Endothelial cell of umbilical vein (primary cell): ENCODE measurements around the gene CELF2. TPM values are rescaled to one million over a fixed set of nuclear protein-coding genes. Genes with fewer than 3 reads are reported as not detected.

ENCODE experiments used
- BruUV-seq: library from RNA; stranded (reverse); fragments of 400-500 nt; replicated peaks from 2 replicates; lab custom pipeline; 2021; lab: Mats Ljungman, UMichigan
- CTCF ChIA-PET: fragments of 300-600, 350-600 bp; sonication (Branson Sonifier 250); formaldehyde crosslinking; loops from one replicate; lab custom pipeline; 2021; ENCODE audit warnings: antibody characterized with exemption, inconsistent platforms; lab: Charles Lee
- POLR2A ChIA-PET: fragments of 300-600, 350-600 bp; sonication (Branson Sonifier 250); formaldehyde crosslinking; loops from one replicate; lab custom pipeline; 2021; ENCODE audit warnings: antibody characterized with exemption, inconsistent platforms; lab: Charles Lee
- DNase-seq: peaks from one replicate; pipeline ENCODE4 v3.0.0-alpha.2; 2011; ENCODE audit warnings: low read depth, low spot score
- FAIRE-seq: peaks from 2 replicates; lab custom pipeline; 2011; peaks lifted over from hg19 to GRCh38; lab: Jason Lieb, UNC
- H2AFZ ChIP-seq: 2 replicates; pipeline ENCODE4 v1.6.0; 2012; ENCODE audit warnings: low read depth, low read length, control low read depth, inconsistent platforms
- H3K27ac ChIP-seq: 2 replicates; pipeline ENCODE4 v1.5.1; 2011; ENCODE audit warnings: low read depth, mild to moderate bottlenecking, control low read depth, low read length, moderate library complexity; ENCODE audit not compliant: insufficient read depth
- H3K27me3 ChIP-seq, 2 experiments: 2 replicates each; pipeline versions ENCODE4 v1.6.0 to v1.6.1; 2011; ENCODE audit warnings: low read length in 2 of 2, mixed read lengths in 1 of 2; ENCODE audit not compliant: control insufficient read depth in 2 of 2, insufficient read depth in 2 of 2
- H3K36me3 ChIP-seq, 2 experiments: 2 replicates in 1 of 2; 3 replicates in 1 of 2; pipeline ENCODE4 v1.5.1; 2011; ENCODE audit warnings: low read length in 2 of 2, mild to moderate bottlenecking in 1 of 2, moderate library complexity in 1 of 2; ENCODE audit not compliant: control insufficient read depth in 2 of 2, insufficient read depth in 2 of 2; ENCODE audit errors: extremely low read depth in 1 of 2
- H3K4me1 ChIP-seq: 3 replicates; pipeline ENCODE4 v1.5.1; 2011; ENCODE audit warnings: mild to moderate bottlenecking, low read length; ENCODE audit not compliant: control insufficient read depth, insufficient read depth; ENCODE audit errors: extremely low read depth
- H3K4me2 ChIP-seq: 2 replicates; pipeline ENCODE4 v1.6.1; 2011; ENCODE audit warnings: low read length, control low read depth, mixed read lengths; ENCODE audit not compliant: insufficient read depth
- H3K4me3 ChIP-seq, 3 experiments: fragments of 200-600 bp in 1 of 3; sonication (generic), shearing (Covaris generic) in 1 of 3; replicated peaks in 1 of 3; 2 replicates each; pipeline ENCODE4 v1.5.1; 2011 to 2016; ENCODE audit warnings: control low read depth in 3 of 3, low read length in 3 of 3, mild to moderate bottlenecking in 2 of 3, inconsistent platforms in 1 of 3, low read depth in 1 of 3, moderate library complexity in 1 of 3; ENCODE audit not compliant: insufficient read depth in 1 of 3
- H3K79me2 ChIP-seq: 2 replicates; pipeline ENCODE4 v1.6.0; 2012; ENCODE audit warnings: low read length, inconsistent platforms; ENCODE audit not compliant: control insufficient read depth, insufficient read depth
- H3K9ac ChIP-seq: replicated peaks from 2 replicates; pipeline ENCODE3; 2011; ENCODE audit warnings: low read length, control low read depth; ENCODE audit not compliant: insufficient read depth; ENCODE audit errors: extremely low read depth
- H3K9me1 ChIP-seq: replicated peaks from 3 replicates; pipeline ENCODE4 v1.6.0; 2011; ENCODE audit warnings: mild to moderate bottlenecking, low read length; ENCODE audit not compliant: control insufficient read depth, insufficient read depth; ENCODE audit errors: extremely low read depth
- H3K9me3 ChIP-seq: replicated peaks from 2 replicates; pipeline ENCODE4 v1.5.1; 2012; ENCODE audit warnings: low read length, inconsistent platforms; ENCODE audit not compliant: control insufficient read depth, insufficient read depth
- H4K20me1 ChIP-seq: replicated peaks from 2 replicates; pipeline ENCODE3; 2011; ENCODE audit warnings: mild to moderate bottlenecking, low read length; ENCODE audit not compliant: control insufficient read depth, insufficient read depth; ENCODE audit errors: extremely low read depth
- EZH2 ChIP-seq: IDR thresholded peaks from 2 replicates; pipeline ENCODE4 v1.6.1; 2012; ENCODE audit warnings: borderline replicate concordance, low read depth, mild to moderate bottlenecking, moderate library complexity, low read length, inconsistent platforms; ENCODE audit not compliant: severe bottlenecking
- FOS ChIP-seq: IDR thresholded peaks from 2 replicates; pipeline ENCODE4 v1.6.1; 2011; ENCODE audit warnings: mild to moderate bottlenecking, low read length, moderate library complexity, borderline replicate concordance; ENCODE audit not compliant: insufficient read depth
- GATA2 ChIP-seq: IDR thresholded peaks from 2 replicates; pipeline ENCODE4 v1.7.0; 2011; ENCODE audit warnings: low read depth, mild to moderate bottlenecking, moderate library complexity, mixed read lengths, low read length; ENCODE audit not compliant: insufficient read length, insufficient read depth
- JUN ChIP-seq: IDR thresholded peaks from 2 replicates; pipeline ENCODE4 v1.6.1; 2011; ENCODE audit warnings: borderline replicate concordance, low read depth; ENCODE audit not compliant: insufficient read length, insufficient read depth
- MYC ChIP-seq: IDR thresholded peaks from one replicate; pipeline ENCODE4 v1.6.1; 2011; ENCODE audit warnings: mild to moderate bottlenecking, low read depth, low read length
- POLR2A ChIP-seq: IDR thresholded peaks from 2 replicates; pipeline ENCODE4 v1.6.1; 2012; ENCODE audit warnings: low read depth, mild to moderate bottlenecking, control low read depth, low read length
- POLR2AphosphoS5 ChIP-seq: IDR thresholded peaks from 2 replicates; pipeline ENCODE4 v1.6.1; 2012; ENCODE audit warnings: low read depth, mild to moderate bottlenecking, control low read depth, low read length, moderate library complexity; ENCODE audit not compliant: insufficient read depth
- dilution Hi-C: fragments of 300-500 bp; cut with MboI; formaldehyde crosslinking; loops from one replicate; pipeline ENCODE4 v1.15.0; 2019; ENCODE audit warnings: low sequenced_read_pairs; ENCODE audit not compliant: extremely low pct_ligation_motif_present
- intact Hi-C: fragments of 100-400 bp; cut with micrococcal nuclease; formaldehyde crosslinking; loops from one replicate; pipeline ENCODE4 v1.10.0; 2022
- polyA plus RNA-seq, 4 experiments: library from polyadenylated mRNA; depleted of rRNA in 3 of 4; stranded (reverse) in 3 of 4; unstranded in 1 of 4; fragments of >200 nt; gene quantifications; 2 replicates each; pipeline versions ENCODE4 v1.2.1 to v1.2.3, GENCODE V29; 2011 to 2012; ENCODE audit warnings: missing spikeins in 1 of 4
- total RNA-seq: library from RNA; stranded (reverse); gene quantifications from 2 replicates; pipeline ENCODE4 v1.2.3, GENCODE V29; 2021
- TF ChIP-seq, protein P1 (sequence below), 2 donors: IDR thresholded peaks; 1 replicate in 1 of 2; 2 replicates in 1 of 2; pipeline ENCODE4 v1.5.1; 2011; ENCODE audit warnings: low read length in 2 of 2, mild to moderate bottlenecking in 2 of 2, moderate library complexity in 2 of 2, control low read depth in 1 of 2, inconsistent platforms in 1 of 2, low read depth in 1 of 2; ENCODE audit not compliant: insufficient read depth in 1 of 2; ENCODE audit errors: extremely low read depth in 1 of 2
- TF ChIP-seq, protein P2 (sequence below): IDR thresholded peaks from 2 replicates; pipeline ENCODE4 v1.6.1; 2011; ENCODE audit not compliant: insufficient read depth, insufficient read length

The CELF2 gene
- total and polyA plus RNA-seq, 2 donors (not counting 3 experiments of a cell fraction or from before 2014, with no cell fraction given): 21.6 to 42.6 TPM

DNA sequence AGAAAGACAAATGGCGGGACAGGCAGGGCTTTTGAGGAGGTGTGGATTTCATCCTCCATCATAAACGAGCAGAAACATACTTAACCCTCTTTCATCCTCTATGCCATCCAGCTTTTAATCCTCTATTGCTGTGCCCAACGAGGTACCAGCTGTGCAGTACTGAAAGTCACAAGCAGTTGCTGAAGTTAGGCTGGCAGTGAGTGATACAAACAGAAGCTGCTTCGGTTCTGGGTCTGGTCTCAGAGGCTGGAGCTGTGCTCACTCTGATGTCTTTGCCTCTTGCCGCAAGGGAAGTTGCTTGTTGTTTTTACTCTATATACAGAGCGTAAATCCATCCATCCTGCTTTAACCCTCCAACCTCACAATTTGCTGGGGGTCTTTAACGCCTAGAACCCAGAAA lies 235.2 kb downstream of the CELF2 start:
- no peak for TF ChIP-seq FOS
- no peak for TF ChIP-seq MYC
- TF ChIP-seq, protein P1, sequence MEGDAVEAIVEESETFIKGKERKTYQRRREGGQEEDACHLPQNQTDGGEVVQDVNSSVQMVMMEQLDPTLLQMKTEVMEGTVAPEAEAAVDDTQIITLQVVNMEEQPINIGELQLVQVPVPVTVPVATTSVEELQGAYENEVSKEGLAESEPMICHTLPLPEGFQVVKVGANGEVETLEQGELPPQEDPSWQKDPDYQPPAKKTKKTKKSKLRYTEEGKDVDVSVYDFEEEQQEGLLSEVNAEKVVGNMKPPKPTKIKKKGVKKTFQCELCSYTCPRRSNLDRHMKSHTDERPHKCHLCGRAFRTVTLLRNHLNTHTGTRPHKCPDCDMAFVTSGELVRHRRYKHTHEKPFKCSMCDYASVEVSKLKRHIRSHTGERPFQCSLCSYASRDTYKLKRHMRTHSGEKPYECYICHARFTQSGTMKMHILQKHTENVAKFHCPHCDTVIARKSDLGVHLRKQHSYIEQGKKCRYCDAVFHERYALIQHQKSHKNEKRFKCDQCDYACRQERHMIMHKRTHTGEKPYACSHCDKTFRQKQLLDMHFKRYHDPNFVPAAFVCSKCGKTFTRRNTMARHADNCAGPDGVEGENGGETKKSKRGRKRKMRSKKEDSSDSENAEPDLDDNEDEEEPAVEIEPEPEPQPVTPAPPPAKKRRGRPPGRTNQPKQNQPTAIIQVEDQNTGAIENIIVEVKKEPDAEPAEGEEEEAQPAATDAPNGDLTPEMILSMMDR (IDR thresholded peaks at IDR 0.05; ENCODE audit: extremely low read depth in 1 of 2, insufficient read depth in 1 of 2, low read depth in 1 of 2, low read length in 2 of 2): no peak
- no peak for TF ChIP-seq GATA2
- TF ChIP-seq EZH2: no peak
- no peak for TF ChIP-seq JUN
- no peak for TF ChIP-seq POLR2AphosphoS5
- no peak for TF ChIP-seq POLR2A
- TF ChIP-seq, protein P2, sequence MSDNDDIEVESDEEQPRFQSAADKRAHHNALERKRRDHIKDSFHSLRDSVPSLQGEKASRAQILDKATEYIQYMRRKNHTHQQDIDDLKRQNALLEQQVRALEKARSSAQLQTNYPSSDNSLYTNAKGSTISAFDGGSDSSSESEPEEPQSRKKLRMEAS: no peak
- Histone ChIP-seq H2AFZ (no peak overlapping the region), H3K27me3 (no peaks in the 10 kb centered on the region), H3K36me3 (no peaks in the 10 kb centered on the region), H3K79me2 (no peaks in the 10 kb centered on the region), H3K4me3 (no peak overlapping the region), H3K27ac (no peak overlapping the region), H3K9ac (no peak overlapping the region), H3K9me3 (no peaks in the 10 kb centered on the region), H3K9me1 (no peaks in the 10 kb centered on the region), H3K4me1 (no peaks in the 10 kb centered on the region), H3K4me2 (no peak overlapping the region), H4K20me1 (no peaks in the 10 kb centered on the region)
- intact Hi-C loops (no loop called here), dilution Hi-C loops (no loop called here)
- no peak for DNase-seq
- no peak for FAIRE-seq
- ChIA-PET POLR2A (no interaction called here), CTCF (interaction anchor here (1.2 to 1.4 kb wide), 3 partner anchors 11 to 17 kb away, joined by 3 to 4 read pairs (median 3); no protein-coding TSS in a partner anchor)
- no TSS peak for BruUV-seq
